ENCODE data around the gene RNF227.
A peak's percentile ranks its signal among the peaks of the same experiment; 100 is the strongest.

RNF227 gene

DNA sequence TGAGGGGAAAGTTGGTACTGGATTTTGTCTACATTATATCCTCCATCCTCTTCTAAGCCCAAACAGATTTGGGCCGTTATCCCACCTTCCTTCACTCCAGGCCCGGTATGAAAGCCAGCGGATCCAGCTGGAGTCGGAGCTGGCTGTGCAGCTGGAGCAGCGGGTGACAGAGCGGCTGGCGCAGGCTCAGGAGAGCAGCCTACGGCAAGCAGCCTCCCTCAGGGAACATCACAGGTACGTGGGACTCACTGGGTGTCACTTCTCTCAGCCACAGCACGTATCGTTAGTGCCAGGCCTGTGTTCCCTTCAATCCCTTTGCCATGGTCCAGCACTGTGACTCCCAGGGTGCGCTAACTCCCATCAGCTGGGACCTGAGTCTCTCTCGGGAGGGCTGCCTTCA, 27.2 kb upstream of the RNF227 start:
- no peak overlapping the region for H3K27ac Mint-ChIP-seq
- DNase-seq = no peak
- no peaks in the 10 kb centered on the region for H3K9me3 Mint-ChIP-seq
- TF ChIP-seq, protein P1, sequence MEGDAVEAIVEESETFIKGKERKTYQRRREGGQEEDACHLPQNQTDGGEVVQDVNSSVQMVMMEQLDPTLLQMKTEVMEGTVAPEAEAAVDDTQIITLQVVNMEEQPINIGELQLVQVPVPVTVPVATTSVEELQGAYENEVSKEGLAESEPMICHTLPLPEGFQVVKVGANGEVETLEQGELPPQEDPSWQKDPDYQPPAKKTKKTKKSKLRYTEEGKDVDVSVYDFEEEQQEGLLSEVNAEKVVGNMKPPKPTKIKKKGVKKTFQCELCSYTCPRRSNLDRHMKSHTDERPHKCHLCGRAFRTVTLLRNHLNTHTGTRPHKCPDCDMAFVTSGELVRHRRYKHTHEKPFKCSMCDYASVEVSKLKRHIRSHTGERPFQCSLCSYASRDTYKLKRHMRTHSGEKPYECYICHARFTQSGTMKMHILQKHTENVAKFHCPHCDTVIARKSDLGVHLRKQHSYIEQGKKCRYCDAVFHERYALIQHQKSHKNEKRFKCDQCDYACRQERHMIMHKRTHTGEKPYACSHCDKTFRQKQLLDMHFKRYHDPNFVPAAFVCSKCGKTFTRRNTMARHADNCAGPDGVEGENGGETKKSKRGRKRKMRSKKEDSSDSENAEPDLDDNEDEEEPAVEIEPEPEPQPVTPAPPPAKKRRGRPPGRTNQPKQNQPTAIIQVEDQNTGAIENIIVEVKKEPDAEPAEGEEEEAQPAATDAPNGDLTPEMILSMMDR (IDR thresholded peaks at IDR 0.05) = no peak
- peaks cover 70% of the 10 kb centered on the region for H3K36me3 Mint-ChIP-seq (ENCODE audit: low read depth)
- H3K4me3 Mint-ChIP-seq = no peak overlapping the region
- no peaks in the 10 kb centered on the region for H3K4me1 Mint-ChIP-seq
- peaks cover 2% of the 10 kb centered on the region for H3K27me3 Mint-ChIP-seq (ENCODE audit: low read depth, poor library complexity)

DNA sequence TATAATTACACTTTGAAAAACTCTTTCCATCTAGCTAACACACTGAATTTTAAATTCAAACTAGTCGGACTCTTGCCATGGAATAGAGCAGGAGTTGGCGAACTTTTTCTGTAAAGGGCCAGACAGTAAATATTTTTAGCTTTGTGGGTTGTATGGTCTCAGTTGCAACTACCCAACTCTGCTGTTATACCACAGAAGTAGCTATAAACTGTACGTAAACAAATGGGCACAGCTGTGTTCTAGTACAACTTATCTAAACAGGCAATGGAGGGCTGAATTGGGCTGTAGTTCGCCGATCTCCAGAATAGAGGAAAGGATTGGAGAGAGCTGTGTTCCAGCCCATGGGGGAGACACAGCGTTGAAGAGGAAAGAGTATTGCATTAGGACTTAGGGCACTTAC, 24.7 kb upstream of the RNF227 start:
- peaks cover under 1% of the 10 kb centered on the region for H3K4me1 Mint-ChIP-seq
- H3K9me3 Mint-ChIP-seq = no peaks in the 10 kb centered on the region
- H3K27me3 Mint-ChIP-seq (ENCODE audit: low read depth, poor library complexity) = peaks cover 2% of the 10 kb centered on the region
- H3K4me3 Mint-ChIP-seq = no peak overlapping the region
- DNase-seq = no peak
- H3K36me3 Mint-ChIP-seq (ENCODE audit: low read depth) = peaks cover 68% of the 10 kb centered on the region
- TF ChIP-seq, protein P1 (IDR thresholded peaks at IDR 0.05) = no peak
- no peak overlapping the region for H3K27ac Mint-ChIP-seq

DNA sequence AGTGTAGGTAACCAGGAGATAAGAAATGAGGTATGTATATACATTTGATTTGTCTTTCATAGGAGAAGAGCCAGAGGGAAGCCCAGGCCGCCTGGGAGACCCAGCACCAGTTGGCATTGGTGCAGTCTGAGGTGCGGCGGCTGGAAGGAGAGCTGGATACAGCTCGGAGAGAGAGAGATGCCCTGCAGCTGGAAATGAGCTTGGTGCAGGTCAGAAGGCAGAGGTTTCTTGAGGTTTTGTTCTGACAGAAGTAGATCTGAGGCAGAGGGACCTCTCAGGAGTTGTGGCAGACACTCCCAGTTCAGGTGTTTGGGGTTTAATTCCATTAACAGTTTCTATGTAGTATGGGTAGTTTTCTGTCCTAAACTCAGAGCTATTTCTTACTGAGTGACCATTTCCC, 23.9 kb upstream of the RNF227 start:
- no peak for DNase-seq
- H3K4me1 Mint-ChIP-seq = peaks cover 6% of the 10 kb centered on the region
- peak overlapping the region; percentile 25 for H3K27ac Mint-ChIP-seq
- H3K4me3 Mint-ChIP-seq = no peak overlapping the region
- peaks cover 71% of the 10 kb centered on the region for H3K36me3 Mint-ChIP-seq (ENCODE audit: low read depth)
- TF ChIP-seq, protein P1 (IDR thresholded peaks at IDR 0.05) = no peak
- H3K9me3 Mint-ChIP-seq = no peaks in the 10 kb centered on the region
- peaks cover 2% of the 10 kb centered on the region for H3K27me3 Mint-ChIP-seq (ENCODE audit: low read depth, poor library complexity)

DNA sequence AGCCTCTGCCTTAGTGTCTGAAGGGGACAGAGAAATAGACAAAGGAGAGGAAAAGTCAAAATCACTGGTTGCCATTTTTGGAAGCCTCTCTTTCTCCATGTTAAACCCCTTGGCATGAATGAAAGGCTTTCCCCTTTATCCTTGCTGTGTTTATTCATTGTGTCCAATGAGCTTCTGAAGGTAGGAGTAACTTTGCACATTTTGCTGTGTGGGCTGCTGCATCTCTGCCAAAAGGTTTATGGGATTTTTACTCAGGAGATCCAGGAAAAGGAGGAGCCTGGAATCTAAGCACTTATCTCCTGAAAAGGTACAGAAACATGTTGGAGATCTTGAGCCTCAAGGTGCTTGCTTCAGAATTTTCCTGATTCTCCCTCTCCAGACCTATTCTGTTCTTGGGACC, 19.8 kb upstream of the RNF227 start:
- Mint-ChIP-seq H3K4me1 (peaks cover 47% of the 10 kb centered on the region), H3K27me3 (ENCODE audit: low read depth, poor library complexity) (peaks cover 11% of the 10 kb centered on the region), H3K9me3 (no peaks in the 10 kb centered on the region), H3K4me3 (peak overlapping the region; percentile 14), H3K27ac (no peak overlapping the region), H3K36me3 (ENCODE audit: low read depth) (peaks cover 55% of the 10 kb centered on the region)
- TF ChIP-seq, protein P1 (IDR thresholded peaks at IDR 0.05) = no peak
- DNase-seq = no peak

DNA sequence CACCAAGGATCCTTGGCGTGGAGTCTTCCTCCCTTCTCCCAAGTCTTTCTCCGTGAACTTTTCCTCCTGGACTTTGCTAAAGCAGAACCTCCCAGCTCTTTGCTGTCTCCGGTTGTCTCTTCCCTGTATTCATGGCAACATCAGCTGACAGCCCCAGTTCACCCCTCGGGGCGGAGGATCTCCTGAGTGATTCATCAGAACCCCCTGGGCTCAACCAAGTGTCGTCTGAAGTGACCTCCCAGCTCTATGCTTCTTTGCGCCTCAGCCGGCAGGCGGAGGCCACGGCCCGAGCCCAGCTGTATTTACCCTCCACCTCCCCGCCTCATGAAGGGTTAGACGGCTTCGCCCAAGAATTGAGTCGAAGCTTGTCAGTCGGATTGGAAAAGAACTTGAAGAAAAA, 16.9 kb upstream of the RNF227 start:
- TF ChIP-seq, protein P1 (IDR thresholded peaks at IDR 0.05) = no peak
- H3K27ac Mint-ChIP-seq = no peak overlapping the region
- H3K27me3 Mint-ChIP-seq (ENCODE audit: low read depth, poor library complexity) = peaks cover 29% of the 10 kb centered on the region
- H3K9me3 Mint-ChIP-seq = no peaks in the 10 kb centered on the region
- peak; percentile 38 for DNase-seq
- H3K4me1 Mint-ChIP-seq = peaks cover 72% of the 10 kb centered on the region
- H3K36me3 Mint-ChIP-seq (ENCODE audit: low read depth) = peaks cover 31% of the 10 kb centered on the region
- peak overlapping the region; percentile 99 for H3K4me3 Mint-ChIP-seq

DNA sequence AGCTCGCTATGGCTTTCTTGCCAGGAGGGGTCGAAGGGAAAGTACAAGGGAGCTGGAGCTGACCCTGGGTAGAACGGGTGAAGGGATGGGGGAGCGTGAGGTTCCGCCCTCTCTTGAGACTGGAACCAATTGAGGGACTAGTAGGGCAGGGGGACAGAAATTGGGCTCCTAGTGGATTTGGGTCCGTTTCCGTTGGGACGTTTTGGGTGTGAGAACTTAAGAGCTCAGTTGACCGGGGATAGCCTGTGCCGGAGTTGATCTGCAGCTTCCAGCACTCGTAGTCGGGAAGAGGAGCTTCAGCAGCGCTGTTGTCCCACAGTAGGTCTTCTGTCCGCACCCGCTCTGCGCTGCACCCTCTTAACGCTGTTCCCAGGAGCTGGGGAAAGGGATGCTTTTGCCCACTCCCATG, 16.4 kb upstream of the RNF227 start:
- H3K4me3 Mint-ChIP-seq = peak overlapping the region; percentile 99
- TF ChIP-seq, protein P1 (IDR thresholded peaks at IDR 0.05) = no peak
- peaks cover 75% of the 10 kb centered on the region for H3K4me1 Mint-ChIP-seq
- peaks cover 33% of the 10 kb centered on the region for H3K27me3 Mint-ChIP-seq (ENCODE audit: low read depth, poor library complexity)
- H3K27ac Mint-ChIP-seq = peak overlapping the region; percentile 97
- H3K9me3 Mint-ChIP-seq = no peaks in the 10 kb centered on the region
- peaks cover 31% of the 10 kb centered on the region for H3K36me3 Mint-ChIP-seq (ENCODE audit: low read depth)
- DNase-seq = peak; percentile 19
